ENCODE results near the gene ID3.
"Not testable (repeated sequence)": the region's sequence is repeated elsewhere in the genome, so short reads cannot be mapped to it uniquely, and the experiment has no call there.

ID3 gene

GRCh38 chr1:23583727-23584126, 24.4 kb upstream of the ID3 start:
- peak; percentile 91 for TF ChIP-seq ZNF121 (tag by site-specific recombination; IDR thresholded peaks at IDR 0.05)
- H3K4me1 ChIP-seq (ENCODE audit: control insufficient read depth, insufficient read depth, low read length); H3K27ac ChIP-seq (ENCODE audit: extremely low read depth, low read depth, low read length); H3K4me3 ChIP-seq (ENCODE audit: low read depth, low read length); H3K9me3 ChIP-seq (ENCODE audit: control insufficient read depth, insufficient read depth, low read depth, low read length); H3K36me3 ChIP-seq (ENCODE audit: control insufficient read depth in 2 of 2, insufficient read depth in 1 of 2, low read length in 2 of 2): not testable (repeated sequence)
- ChIA-PET POLR2A (interaction anchor here (0.6 to 2.3 kb wide), 3 partner anchors 25 to 434 kb away, joined by 3 to 6 read pairs (median 3); no protein-coding TSS in a partner anchor), CTCF (interaction anchor here (0.6 to 0.8 kb wide), 2 partner anchors 9 to 28 kb away, joined by 3 read pairs; no protein-coding TSS in a partner anchor)

- Histone ChIP-seq H3K4me1 (ENCODE audit: control insufficient read depth, insufficient read depth, low read length) (no peaks in the 10 kb centered on the region), H3K27ac (ENCODE audit: extremely low read depth, low read depth, low read length) (no peak overlapping the region), H3K9me3 (ENCODE audit: control insufficient read depth, insufficient read depth, low read depth, low read length) (no peaks in the 10 kb centered on the region), H3K4me3 (ENCODE audit: low read depth, low read length) (no peak overlapping the region), H3K36me3 (ENCODE audit: control insufficient read depth in 2 of 2, insufficient read depth in 1 of 2, low read length in 2 of 2) (no peaks in the 10 kb centered on the region)
- ChIA-PET POLR2A (no interaction called here), CTCF (interaction anchor here (0.8 kb wide), 1 partner anchor 27 kb away, joined by 3 read pairs; no protein-coding TSS in a partner anchor)
- TF ChIP-seq ZNF548 (tag by site-specific recombination; IDR thresholded peaks at IDR 0.05) (no peak), ZNF571 (tag by site-specific recombination; IDR thresholded peaks at IDR 0.05) (no peak), ZNF704 (tag by site-specific recombination; IDR thresholded peaks at IDR 0.05) (no peak), SP2 (tag by site-specific recombination; IDR thresholded peaks at IDR 0.05) (no peak), ZNF677 (tag by site-specific recombination; IDR thresholded peaks at IDR 0.05) (no peak)
Observed at GRCh38 chr1:23582820-23583219, 23.5 kb upstream of the ID3 start.

GRCh38 chr1:23581219-23581618, 21.9 kb upstream of the ID3 start:
- H3K27ac ChIP-seq (ENCODE audit: extremely low read depth, low read depth, low read length) = no peak overlapping the region
- ChIA-PET POLR2A (interaction anchor here (0.6 to 0.7 kb wide), 2 partner anchors 22 to 56 kb away, joined by 3 to 4 read pairs; no protein-coding TSS in a partner anchor), CTCF (interaction anchor here (0.6 to 1.5 kb wide), 3 partner anchors 11 to 85 kb away, joined by 3 to 5 read pairs (median 4); no protein-coding TSS in a partner anchor)
- no peaks in the 10 kb centered on the region for H3K4me1 ChIP-seq (ENCODE audit: control insufficient read depth, insufficient read depth, low read length)
- H3K36me3 ChIP-seq (ENCODE audit: control insufficient read depth in 2 of 2, insufficient read depth in 1 of 2, low read length in 2 of 2) = no peaks in the 10 kb centered on the region
- TF ChIP-seq GLIS1 (tag by site-specific recombination; IDR thresholded peaks at IDR 0.05) (peak; percentile 33; the same call in 1 of the 2 replicates), ZNF692 (tag by site-specific recombination; IDR thresholded peaks at IDR 0.05) (no peak)
- no peak overlapping the region for H3K4me3 ChIP-seq (ENCODE audit: low read depth, low read length)
- no peaks in the 10 kb centered on the region for H3K9me3 ChIP-seq (ENCODE audit: control insufficient read depth, insufficient read depth, low read depth, low read length)

- Histone ChIP-seq H3K9me3 (ENCODE audit: control insufficient read depth, insufficient read depth, low read depth, low read length) (no peaks in the 10 kb centered on the region), H3K27ac (ENCODE audit: extremely low read depth, low read depth, low read length) (no peak overlapping the region), H3K4me1 (ENCODE audit: control insufficient read depth, insufficient read depth, low read length) (no peaks in the 10 kb centered on the region), H3K36me3 (ENCODE audit: control insufficient read depth in 2 of 2, insufficient read depth in 1 of 2, low read length in 2 of 2) (no peaks in the 10 kb centered on the region), H3K4me3 (ENCODE audit: low read depth, low read length) (no peak overlapping the region)
- CTCF ChIA-PET = no interaction called here
- POLR2A ChIA-PET = no interaction called here
- no peak for TF ChIP-seq ZNF473 (tag by site-specific recombination; IDR thresholded peaks at IDR 0.05)
- no peak for TF ChIP-seq ZNF157 (tag by site-specific recombination; IDR thresholded peaks at IDR 0.05)
- no peak for TF ChIP-seq ZNF558 (tag by site-specific recombination; IDR thresholded peaks at IDR 0.05)
- no peak for TF ChIP-seq ZNF114 (tag by site-specific recombination; IDR thresholded peaks at IDR 0.05)
- TF ChIP-seq ZNF23 (tag by site-specific recombination; IDR thresholded peaks at IDR 0.05; ENCODE audit: borderline replicate concordance) = no peak
- TF ChIP-seq ZNF670 (tag by site-specific recombination; IDR thresholded peaks at IDR 0.05; ENCODE audit: low read depth) = no peak
- TF ChIP-seq BCL11B (tag by site-specific recombination; IDR thresholded peaks at IDR 0.05; ENCODE audit: low read depth) = no peak
- no peak for TF ChIP-seq ZNF645 (tag by site-specific recombination; IDR thresholded peaks at IDR 0.05)
- no peak for TF ChIP-seq PRDM1 (tag by site-specific recombination; IDR thresholded peaks at IDR 0.05)
- TF ChIP-seq KLF7 (tag by site-specific recombination; IDR thresholded peaks at IDR 0.05; ENCODE audit: borderline replicate concordance) = no peak
- no peak for TF ChIP-seq ZNF48 (tag by site-specific recombination; IDR thresholded peaks at IDR 0.05)
- no peak for TF ChIP-seq SP3 (tag by site-specific recombination; IDR thresholded peaks at IDR 0.05)
- no peak for TF ChIP-seq HOXD13 (CRISPR knock-in tag; IDR thresholded peaks at IDR 0.05; ENCODE audit: borderline replicate concordance)
- no peak for TF ChIP-seq ZNF837 (tag by site-specific recombination; IDR thresholded peaks at IDR 0.05)
- no peak for TF ChIP-seq ZBTB17 (tag by site-specific recombination; IDR thresholded peaks at IDR 0.05)
- no peak for TF ChIP-seq ZNF449 (tag by site-specific recombination; IDR thresholded peaks at IDR 0.05)
Observed at GRCh38 chr1:23578997-23579363, 19.7 kb upstream of the ID3 start.

All from HEK293 (cell line).